Measurements from ENCODE around the gene CDCA7.

The CDCA7 gene

DNA sequence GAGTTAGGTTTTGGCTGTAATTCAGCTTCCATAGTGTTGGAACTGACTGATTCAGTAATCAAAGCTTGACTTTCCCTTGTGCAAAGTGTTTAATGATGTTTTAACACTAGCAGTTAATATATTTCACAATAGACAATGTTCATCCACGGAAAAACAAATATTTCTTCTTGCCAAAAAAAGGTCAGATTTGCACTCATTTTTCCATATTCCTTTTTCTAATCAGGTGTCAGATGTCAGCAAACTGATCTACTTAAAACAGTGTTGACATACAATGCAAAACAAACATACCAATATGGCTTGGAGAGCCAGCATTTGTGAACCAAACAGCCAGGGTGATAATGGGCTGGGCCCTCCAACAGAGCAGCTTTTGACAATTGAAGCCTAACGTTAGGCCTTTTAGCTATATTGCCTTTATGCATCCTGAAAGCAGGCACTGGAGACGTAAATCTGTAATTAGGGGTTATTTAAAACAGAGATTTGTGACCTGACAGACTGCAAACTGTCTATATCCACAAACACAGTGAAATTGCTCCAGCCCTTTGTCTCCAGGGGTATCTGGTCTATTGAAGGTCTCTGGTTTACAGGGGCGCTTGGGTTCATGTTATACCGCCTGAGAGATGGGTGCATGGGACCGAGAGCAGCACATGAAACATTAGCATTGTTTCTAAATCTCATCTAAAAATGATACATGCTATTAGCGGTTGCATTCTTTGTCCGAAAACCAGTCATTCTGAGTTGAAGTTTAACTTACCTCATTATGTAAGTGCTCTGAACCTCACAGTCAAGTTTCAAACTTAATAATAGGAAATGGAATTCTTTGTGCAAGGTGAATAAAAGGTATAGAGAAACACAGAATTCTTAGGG lies 7.1 kb upstream of the CDCA7 start:
- Histone ChIP-seq H3K36me3 (ENCODE audit: control insufficient read depth, insufficient read depth, low read length) (no peaks in the 10 kb centered on the region), H3K4me3 (replicated peaks; ENCODE audit: low read depth, low read length) (no peak overlapping the region), H3K27me3 (replicated peaks; ENCODE audit: control insufficient read depth, insufficient read depth, low read length) (no peaks in the 10 kb centered on the region)
- peak; percentile 58 for DNase-seq (ENCODE audit: extremely low read depth, insufficient read length)
- TF ChIP-seq, protein P1, sequence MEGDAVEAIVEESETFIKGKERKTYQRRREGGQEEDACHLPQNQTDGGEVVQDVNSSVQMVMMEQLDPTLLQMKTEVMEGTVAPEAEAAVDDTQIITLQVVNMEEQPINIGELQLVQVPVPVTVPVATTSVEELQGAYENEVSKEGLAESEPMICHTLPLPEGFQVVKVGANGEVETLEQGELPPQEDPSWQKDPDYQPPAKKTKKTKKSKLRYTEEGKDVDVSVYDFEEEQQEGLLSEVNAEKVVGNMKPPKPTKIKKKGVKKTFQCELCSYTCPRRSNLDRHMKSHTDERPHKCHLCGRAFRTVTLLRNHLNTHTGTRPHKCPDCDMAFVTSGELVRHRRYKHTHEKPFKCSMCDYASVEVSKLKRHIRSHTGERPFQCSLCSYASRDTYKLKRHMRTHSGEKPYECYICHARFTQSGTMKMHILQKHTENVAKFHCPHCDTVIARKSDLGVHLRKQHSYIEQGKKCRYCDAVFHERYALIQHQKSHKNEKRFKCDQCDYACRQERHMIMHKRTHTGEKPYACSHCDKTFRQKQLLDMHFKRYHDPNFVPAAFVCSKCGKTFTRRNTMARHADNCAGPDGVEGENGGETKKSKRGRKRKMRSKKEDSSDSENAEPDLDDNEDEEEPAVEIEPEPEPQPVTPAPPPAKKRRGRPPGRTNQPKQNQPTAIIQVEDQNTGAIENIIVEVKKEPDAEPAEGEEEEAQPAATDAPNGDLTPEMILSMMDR (IDR thresholded peaks at IDR 0.05; ENCODE audit: insufficient read depth, low read length, poor library complexity, severe bottlenecking): no peak

DNA sequence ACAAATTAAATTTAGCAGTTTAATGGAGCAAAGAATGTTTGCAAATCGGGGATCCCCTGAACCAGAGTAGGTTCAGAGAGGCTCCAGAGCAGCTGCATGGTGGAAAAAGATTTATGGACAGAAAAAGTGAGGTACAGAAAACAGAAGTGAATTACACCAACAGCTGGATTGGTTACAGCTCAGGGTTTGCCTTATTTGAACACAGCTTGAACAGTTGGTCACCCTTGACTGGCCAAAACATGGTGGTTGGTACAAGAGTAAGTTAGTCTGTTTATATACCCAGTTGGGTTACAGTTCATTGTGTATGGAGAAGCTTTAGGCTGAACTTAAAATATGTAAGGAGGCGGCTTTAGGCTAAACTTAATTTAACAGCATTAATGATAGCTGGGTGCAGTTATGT lies 5.4 kb upstream of the CDCA7 start:
- H3K27me3 ChIP-seq (replicated peaks; ENCODE audit: control insufficient read depth, insufficient read depth, low read length): no peaks in the 10 kb centered on the region
- H3K4me3 ChIP-seq (replicated peaks; ENCODE audit: low read depth, low read length): no peak overlapping the region
- no peaks in the 10 kb centered on the region for H3K36me3 ChIP-seq (ENCODE audit: control insufficient read depth, insufficient read depth, low read length)
- DNase-seq (ENCODE audit: extremely low read depth, insufficient read length): peak; percentile 35
- TF ChIP-seq, protein P1 (IDR thresholded peaks at IDR 0.05; ENCODE audit: insufficient read depth, low read length, poor library complexity, severe bottlenecking): no peak

DNA sequence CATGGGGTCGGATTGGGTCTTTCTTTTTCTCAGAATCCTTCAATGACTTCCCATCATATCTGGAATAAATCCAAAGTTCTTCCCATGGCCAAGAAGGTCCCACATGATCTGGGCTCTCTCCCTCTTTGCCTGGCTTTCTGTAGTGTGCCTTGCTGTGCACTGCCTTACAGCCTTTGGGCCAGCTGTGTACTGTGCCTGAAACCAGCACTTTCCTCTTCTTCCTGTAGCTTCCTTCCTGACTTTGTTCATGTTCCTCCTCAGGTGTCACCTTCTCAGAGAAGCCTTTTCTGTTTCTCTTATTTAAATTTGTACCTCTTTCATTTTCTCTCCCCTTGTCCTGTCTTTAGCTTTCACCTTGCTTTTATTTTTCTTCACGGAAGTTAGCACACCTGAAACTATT lies 4.3 kb upstream of the CDCA7 start:
- TF ChIP-seq, protein P1 (IDR thresholded peaks at IDR 0.05; ENCODE audit: insufficient read depth, low read length, poor library complexity, severe bottlenecking): no peak
- Histone ChIP-seq H3K36me3 (ENCODE audit: control insufficient read depth, insufficient read depth, low read length) (no peaks in the 10 kb centered on the region), H3K4me3 (replicated peaks; ENCODE audit: low read depth, low read length) (no peak overlapping the region), H3K27me3 (replicated peaks; ENCODE audit: control insufficient read depth, insufficient read depth, low read length) (no peaks in the 10 kb centered on the region)
- DNase-seq (ENCODE audit: extremely low read depth, insufficient read length): no peak

DNA sequence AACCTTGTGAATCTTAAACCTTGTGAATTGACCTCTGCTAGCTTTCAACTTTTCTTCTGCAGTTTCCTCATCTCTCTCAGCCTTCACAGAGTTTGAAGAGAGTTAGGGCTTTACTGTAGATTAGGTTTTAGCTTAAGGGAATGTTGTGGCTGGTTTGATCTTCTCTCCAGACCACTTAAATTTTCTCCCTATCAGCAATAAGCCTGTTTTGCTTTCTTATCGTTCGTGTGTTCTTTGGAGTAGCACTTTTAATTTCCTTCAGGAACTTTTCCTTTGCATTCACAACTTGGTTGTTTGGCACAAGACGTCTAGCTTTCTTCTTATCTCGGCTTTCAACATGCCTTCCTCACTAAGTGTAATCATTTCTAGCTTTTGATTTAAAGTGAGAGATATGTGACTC lies 2.8 kb upstream of the CDCA7 start:
- H3K27me3 ChIP-seq (replicated peaks; ENCODE audit: control insufficient read depth, insufficient read depth, low read length): no peaks in the 10 kb centered on the region
- no peaks in the 10 kb centered on the region for H3K36me3 ChIP-seq (ENCODE audit: control insufficient read depth, insufficient read depth, low read length)
- H3K4me3 ChIP-seq (replicated peaks; ENCODE audit: low read depth, low read length): no peak overlapping the region
- TF ChIP-seq, protein P1 (IDR thresholded peaks at IDR 0.05; ENCODE audit: insufficient read depth, low read length, poor library complexity, severe bottlenecking): no peak
- DNase-seq (ENCODE audit: extremely low read depth, insufficient read length): no peak

DNA sequence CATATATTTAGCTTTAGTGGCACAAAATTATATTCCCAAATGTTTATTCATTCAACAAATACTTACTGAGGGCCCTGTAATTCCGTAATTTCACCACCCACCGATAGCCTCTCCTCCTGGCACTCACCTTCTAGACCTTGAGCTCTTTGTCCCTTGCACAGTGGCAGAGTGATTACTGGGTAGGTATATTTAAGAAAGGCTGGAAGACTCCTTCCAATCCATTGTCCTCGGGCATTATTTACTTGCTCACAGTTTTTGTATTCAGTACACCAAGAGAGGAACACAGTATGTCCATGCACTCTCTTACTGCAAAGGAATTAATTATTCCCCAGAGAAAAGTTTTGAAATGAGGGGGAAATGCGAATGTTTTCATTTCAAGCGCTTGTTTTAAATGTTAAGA lies 1.1 kb upstream of the CDCA7 start:
- TF ChIP-seq, protein P1 (IDR thresholded peaks at IDR 0.05; ENCODE audit: insufficient read depth, low read length, poor library complexity, severe bottlenecking): no peak
- Histone ChIP-seq H3K4me3 (replicated peaks; ENCODE audit: low read depth, low read length) (no peak overlapping the region; the same call in 1 of the 2 replicates), H3K36me3 (ENCODE audit: control insufficient read depth, insufficient read depth, low read length) (no peaks in the 10 kb centered on the region), H3K27me3 (replicated peaks; ENCODE audit: control insufficient read depth, insufficient read depth, low read length) (no peaks in the 10 kb centered on the region)
- DNase-seq (ENCODE audit: extremely low read depth, insufficient read length): no peak

Data from GM06990 (cell line).